C4-2B (cell line): ENCODE measurements around the gene TSR1.

Source experiments
- ZFX ChIP-seq: fragments of 450-650 bp; IDR thresholded peaks from 2 replicates; pipeline ENCODE4 v1.6.1; 2017
- TF ChIP-seq, protein P1 (sequence below): fragments of 450-650 bp; conservative IDR thresholded peaks from 2 replicates; pipeline ENCODE4 v1.5.1; 2017; ENCODE audit warnings: mild to moderate bottlenecking

DNA sequence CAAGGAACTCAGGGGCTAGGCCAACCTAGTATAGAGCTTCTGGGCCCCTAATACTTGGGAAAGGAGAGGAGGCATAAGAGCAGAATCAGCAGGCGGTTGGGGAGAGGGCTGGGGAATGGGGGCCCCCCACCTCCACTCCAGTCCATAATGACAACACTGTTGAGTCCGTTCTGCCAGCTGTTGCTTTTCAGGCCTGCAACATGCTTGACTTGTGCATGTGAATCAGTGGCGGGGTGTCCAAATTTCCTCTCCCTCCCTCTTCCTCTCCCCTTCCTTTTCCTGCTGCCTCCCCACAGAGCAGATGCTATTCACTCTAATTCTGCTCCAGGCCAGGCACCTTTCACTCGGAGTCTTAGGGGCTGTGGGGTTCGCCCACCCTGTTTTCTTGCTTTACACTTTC lies 32.8 kb upstream of the TSR1 start:
- TF ChIP-seq, protein P1, sequence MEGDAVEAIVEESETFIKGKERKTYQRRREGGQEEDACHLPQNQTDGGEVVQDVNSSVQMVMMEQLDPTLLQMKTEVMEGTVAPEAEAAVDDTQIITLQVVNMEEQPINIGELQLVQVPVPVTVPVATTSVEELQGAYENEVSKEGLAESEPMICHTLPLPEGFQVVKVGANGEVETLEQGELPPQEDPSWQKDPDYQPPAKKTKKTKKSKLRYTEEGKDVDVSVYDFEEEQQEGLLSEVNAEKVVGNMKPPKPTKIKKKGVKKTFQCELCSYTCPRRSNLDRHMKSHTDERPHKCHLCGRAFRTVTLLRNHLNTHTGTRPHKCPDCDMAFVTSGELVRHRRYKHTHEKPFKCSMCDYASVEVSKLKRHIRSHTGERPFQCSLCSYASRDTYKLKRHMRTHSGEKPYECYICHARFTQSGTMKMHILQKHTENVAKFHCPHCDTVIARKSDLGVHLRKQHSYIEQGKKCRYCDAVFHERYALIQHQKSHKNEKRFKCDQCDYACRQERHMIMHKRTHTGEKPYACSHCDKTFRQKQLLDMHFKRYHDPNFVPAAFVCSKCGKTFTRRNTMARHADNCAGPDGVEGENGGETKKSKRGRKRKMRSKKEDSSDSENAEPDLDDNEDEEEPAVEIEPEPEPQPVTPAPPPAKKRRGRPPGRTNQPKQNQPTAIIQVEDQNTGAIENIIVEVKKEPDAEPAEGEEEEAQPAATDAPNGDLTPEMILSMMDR, result no peak
- TF ChIP-seq ZFX, result no peak
